Mesothelial cell of epicardium (in vitro differentiated cells): Measurements from ENCODE around the gene LIMS1. TPM values are rescaled to one million over a fixed set of nuclear protein-coding genes. Genes with fewer than 3 reads are reported as not detected.

Experiments
- DNase-seq, 2 experiments: peaks; one replicate each; pipeline ENCODE4 v3.0.0; 2021; ENCODE audit warnings: low spot score in 2 of 2; ENCODE audit not compliant: unreplicated experiment in 2 of 2
- H3K27ac Mint-ChIP-seq: 2 replicates; pipeline ENCODE4 v1.8.0; 2021; ENCODE audit warnings: mixed read lengths
- H3K27me3 Mint-ChIP-seq: 2 replicates; pipeline ENCODE4 v1.8.0; 2021; ENCODE audit warnings: low read depth, mixed read lengths
- H3K36me3 Mint-ChIP-seq: 2 replicates; pipeline ENCODE4 v1.8.0; 2021; ENCODE audit warnings: mixed read lengths
- H3K4me1 Mint-ChIP-seq: 2 replicates; pipeline ENCODE4 v1.8.0; 2021; ENCODE audit warnings: mixed read lengths
- H3K4me3 Mint-ChIP-seq: 2 replicates; pipeline ENCODE4 v1.8.0; 2021; ENCODE audit warnings: mild to moderate bottlenecking, moderate library complexity, mixed read lengths
- H3K9me3 Mint-ChIP-seq: 2 replicates; pipeline ENCODE4 v1.8.0; 2021; ENCODE audit warnings: mixed read lengths
- CTCF ChIP-seq: fragments of 200-600 bp; sonication (generic); IDR thresholded peaks from one replicate; pipeline ENCODE4 v1.5.0; 2021; ENCODE audit warnings: antibody characterized with exemption; ENCODE audit not compliant: unreplicated experiment
- total RNA-seq: library from RNA; stranded (reverse); gene quantifications from 3 replicates; pipeline ENCODE4 v1.2.1, GENCODE V29; 2021

LIMS1 gene
- total RNA-seq, 1 donor from 2014 or later = 46.6 TPM

- Mint-ChIP-seq H3K27ac (no peak overlapping the region), H3K4me3 (no peak overlapping the region), H3K9me3 (no peaks in the 10 kb centered on the region), H3K36me3 (peaks cover 3% of the 10 kb centered on the region), H3K27me3 (no peaks in the 10 kb centered on the region), H3K4me1 (peaks cover 19% of the 10 kb centered on the region)
- TF ChIP-seq CTCF = no peak
- no peak for DNase-seq
Observed at GRCh38 chr2:108570416-108570815, 36.1 kb downstream of the LIMS1 start.

- no peak for DNase-seq
- Mint-ChIP-seq H3K27ac (no peak overlapping the region), H3K27me3 (no peaks in the 10 kb centered on the region), H3K36me3 (peaks cover 3% of the 10 kb centered on the region), H3K4me1 (peaks cover 21% of the 10 kb centered on the region), H3K4me3 (no peak overlapping the region), H3K9me3 (no peaks in the 10 kb centered on the region)
- TF ChIP-seq CTCF = no peak
Observed at GRCh38 chr2:108571286-108571685, 37.0 kb downstream of the LIMS1 start.

- no peak overlapping the region for H3K27ac Mint-ChIP-seq
- H3K9me3 Mint-ChIP-seq = no peaks in the 10 kb centered on the region
- peaks cover 3% of the 10 kb centered on the region for H3K36me3 Mint-ChIP-seq
- no peak for TF ChIP-seq CTCF
- H3K27me3 Mint-ChIP-seq = no peaks in the 10 kb centered on the region
- no peak for DNase-seq
- peaks cover 21% of the 10 kb centered on the region for H3K4me1 Mint-ChIP-seq
- no peak overlapping the region for H3K4me3 Mint-ChIP-seq
Observed at GRCh38 chr2:108573061-108573460, 38.8 kb downstream of the LIMS1 start.

GRCh38 chr2:108574332-108574731, 40.1 kb downstream of the LIMS1 start:
- no peak for TF ChIP-seq CTCF
- Mint-ChIP-seq H3K27ac (no peak overlapping the region), H3K27me3 (no peaks in the 10 kb centered on the region), H3K4me1 (peaks cover 21% of the 10 kb centered on the region), H3K9me3 (no peaks in the 10 kb centered on the region), H3K4me3 (no peak overlapping the region), H3K36me3 (no peaks in the 10 kb centered on the region)
- DNase-seq = no peak

- peaks cover 24% of the 10 kb centered on the region for H3K4me1 Mint-ChIP-seq
- H3K27ac Mint-ChIP-seq = peak overlapping the region; percentile 57
- H3K27me3 Mint-ChIP-seq = no peaks in the 10 kb centered on the region
- no peaks in the 10 kb centered on the region for H3K9me3 Mint-ChIP-seq
- no peaks in the 10 kb centered on the region for H3K36me3 Mint-ChIP-seq
- TF ChIP-seq CTCF = no peak
- H3K4me3 Mint-ChIP-seq = no peak overlapping the region
- DNase-seq = no peak
Observed at GRCh38 chr2:108575132-108575966, 41.1 kb downstream of the LIMS1 start.
